MV-4-11 (cell line): ENCODE measurements around the gene LCP2.
"Not testable (repeated sequence)": the region's sequence is repeated elsewhere in the genome, so short reads cannot be mapped to it uniquely, and the experiment has no call there.

Experiments
- DNase-seq: peaks from one replicate; lab custom pipeline; 2025; lab: John Stamatoyannopoulos, UW

LCP2 gene

GRCh38 chr5:170248172-170248930, 49.2 kb downstream of the LCP2 start:
- no peak for DNase-seq

GRCh38 chr5:170247363-170247762, 50.2 kb downstream of the LCP2 start:
- DNase-seq: no peak

GRCh38 chr5:170246126-170246870, 51.3 kb downstream of the LCP2 start:
- DNase-seq: no peak

GRCh38 chr5:170245436-170245835, 52.1 kb downstream of the LCP2 start:
- not testable (repeated sequence) for DNase-seq

GRCh38 chr5:170238456-170239196, 59.0 kb downstream of the LCP2 start:
- DNase-seq: no peak

- DNase-seq: no peak
These were observed 61.4 kb downstream of the LCP2 start for GRCh38 chr5:170235876-170236864.

GRCh38 chr5:170233358-170233892, 64.2 kb downstream of the LCP2 start:
- DNase-seq: no peak

- DNase-seq: no peak
These were observed 64.8 kb downstream of the LCP2 start, which contains the start of gene C5orf58 for GRCh38 chr5:170232786-170233185. Gene C5orf58, plus strand, starts transcription at chr5:170232985. Its CDS starts 1,992 bp downstream, at chr5:170234977.

DNA sequence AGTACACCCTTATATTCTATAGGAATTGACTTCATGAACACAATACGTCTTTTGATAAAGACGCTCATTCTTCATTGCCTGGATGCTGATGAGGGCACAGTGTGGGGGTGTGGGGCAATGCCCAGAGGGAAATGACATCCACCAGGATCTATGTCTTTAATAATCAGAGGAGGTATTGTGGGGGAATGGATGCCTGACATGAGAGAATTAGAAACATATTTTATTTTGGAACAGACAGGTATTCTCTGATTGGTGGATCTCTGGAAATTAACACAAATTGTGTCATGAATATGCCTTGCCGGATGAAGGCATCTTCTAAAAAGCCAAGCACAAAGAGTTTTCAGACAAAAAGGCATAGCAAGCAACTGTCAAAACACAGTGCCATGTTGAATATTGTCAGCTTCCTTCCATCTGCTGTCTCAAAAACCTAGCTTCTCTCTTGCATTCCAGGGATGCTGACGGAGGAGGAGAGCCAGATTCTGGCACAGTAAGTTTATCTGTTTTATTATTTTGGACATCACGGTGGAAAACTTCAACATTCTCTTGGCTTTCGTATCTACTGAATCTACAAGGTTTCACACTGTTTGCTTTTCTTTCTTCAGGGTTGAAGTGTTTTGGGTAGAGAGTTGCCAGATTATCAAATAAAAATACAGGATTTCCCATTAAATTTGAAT, 68.7 kb downstream of the LCP2 start:
- DNase-seq: no peak

GRCh38 chr5:170226661-170227060, 70.9 kb downstream of the LCP2 start:
- DNase-seq: no peak

GRCh38 chr5:170226129-170226615, 71.4 kb downstream of the LCP2 start:
- no peak for DNase-seq

DNA sequence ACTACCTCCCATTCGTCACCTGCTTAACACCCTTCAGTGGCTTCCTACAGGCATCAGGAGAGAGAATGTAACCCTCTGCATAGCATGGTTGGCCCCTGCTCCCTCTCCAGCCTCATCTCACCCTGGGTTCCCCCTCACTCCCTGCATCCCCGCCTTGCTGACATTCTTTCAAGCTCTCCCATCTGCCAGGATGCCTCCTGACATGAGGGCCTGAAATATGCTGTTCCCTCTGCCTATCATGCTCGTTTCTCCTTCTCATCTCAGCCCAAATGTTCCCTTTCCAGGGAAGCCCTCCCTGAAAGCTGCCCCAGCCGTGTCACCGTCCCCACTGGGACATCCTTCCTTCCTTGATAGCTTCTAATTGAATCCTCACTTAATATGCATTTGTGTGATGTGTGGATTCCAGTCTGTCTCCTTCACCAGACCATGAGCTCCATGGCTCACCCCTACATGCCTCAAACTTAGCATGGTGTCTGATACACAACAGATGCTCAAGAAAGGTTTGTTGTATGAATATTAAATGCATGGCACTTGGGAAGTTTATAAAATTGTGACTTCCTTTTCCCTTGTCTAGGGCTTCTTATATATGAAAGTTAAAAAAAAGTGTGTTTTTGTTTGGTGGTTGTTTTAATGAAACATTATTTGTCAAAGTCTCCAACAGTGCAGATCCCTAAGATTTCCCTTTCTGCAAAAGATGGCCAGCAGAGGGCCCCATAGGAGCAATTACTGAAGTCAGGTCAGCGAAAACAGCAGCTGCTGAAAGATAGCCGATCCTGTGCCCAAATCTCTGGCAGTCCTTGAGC, 72.0 kb downstream of the LCP2 start:
- DNase-seq: peak; percentile 55

DNA sequence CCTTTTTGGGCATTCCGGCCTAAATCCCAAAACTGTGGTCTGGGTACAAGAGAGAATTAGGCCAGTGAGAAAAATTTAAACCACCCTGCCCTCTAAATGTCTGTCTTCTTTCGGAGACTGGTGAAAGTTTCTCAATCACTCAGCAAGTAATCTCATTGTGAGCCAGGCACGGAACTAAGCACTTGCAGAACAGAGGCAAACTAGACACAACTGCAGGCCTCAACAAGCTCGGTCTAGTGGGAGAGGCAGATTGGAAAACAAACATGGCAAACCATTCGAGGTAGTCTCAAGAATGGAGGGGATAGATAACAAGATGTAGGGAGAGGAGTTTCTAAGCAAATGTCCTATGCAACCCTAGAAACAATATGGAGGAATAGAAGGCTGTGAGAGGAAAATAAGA, 73.7 kb downstream of the LCP2 start:
- DNase-seq: peak; percentile 15

GRCh38 chr5:170223360-170223759, 74.2 kb downstream of the LCP2 start:
- no peak for DNase-seq

- DNase-seq: no peak
These were observed 76.2 kb downstream of the LCP2 start for GRCh38 chr5:170221327-170221741.

DNA sequence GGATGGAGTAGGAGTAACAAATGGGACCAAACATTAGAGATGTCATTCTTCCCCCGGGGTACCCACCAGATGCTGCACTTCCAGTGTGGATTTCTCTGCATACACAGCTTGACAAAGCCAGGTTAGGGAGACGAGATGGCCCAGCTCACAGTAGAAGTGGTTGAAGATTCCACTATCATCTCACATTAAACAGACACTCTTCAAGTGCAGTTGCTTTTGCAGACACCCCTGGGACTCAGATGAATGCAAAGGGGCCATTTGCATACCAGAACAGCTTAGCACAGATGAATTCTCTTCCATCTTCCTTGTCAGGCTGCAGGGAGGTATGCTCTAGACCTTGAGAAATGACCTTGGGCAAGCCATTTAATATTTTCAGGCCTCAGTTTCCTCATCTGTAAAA, 77.4 kb downstream of the LCP2 start:
- DNase-seq: no peak

- peak; percentile 82 for DNase-seq
These were observed 78.0 kb downstream of the LCP2 start for GRCh38 chr5:170219615-170220014.

GRCh38 chr5:170218726-170219125, 78.9 kb downstream of the LCP2 start:
- DNase-seq: no peak

DNA sequence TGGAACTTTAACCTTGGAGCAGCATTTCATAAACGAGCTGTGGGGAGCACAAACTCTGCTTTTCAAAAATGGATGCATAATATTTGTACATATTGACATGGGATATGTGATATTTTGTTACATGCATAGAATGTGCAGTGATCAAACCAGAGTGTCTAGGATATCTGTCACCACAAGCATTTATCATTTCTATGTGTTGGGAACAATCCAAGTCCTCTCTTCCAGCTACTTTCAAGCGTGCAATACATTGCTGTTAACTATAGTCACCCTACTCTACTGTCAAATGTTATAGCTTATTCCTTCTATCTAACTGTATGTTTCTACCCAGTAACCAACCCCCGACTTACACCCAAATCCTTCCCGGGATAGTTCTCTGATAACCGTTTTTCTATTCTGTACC, 79.7 kb downstream of the LCP2 start:
- DNase-seq: no peak
